Astrocyte of the spinal cord (primary cell): ENCODE data around the gene BAG1.
A peak's percentile ranks its signal among the peaks of the same experiment; 100 is the strongest.

Experiments
- DNase-seq: peaks from one replicate; pipeline ENCODE4 v3.0.0; 2011; ENCODE audit warnings: low read depth, low spot score
- H3K4me3 ChIP-seq: 2 replicates; pipeline ENCODE4 v1.5.1; 2011; ENCODE audit warnings: low read depth, mild to moderate bottlenecking, low read length, moderate library complexity
- CTCF ChIP-seq: IDR thresholded peaks from 2 replicates; pipeline ENCODE4 v1.5.1; 2012; ENCODE audit warnings: low read depth, mild to moderate bottlenecking, low read length, inconsistent platforms
- in situ Hi-C: cut with HindIII; loops from 2 replicates; pipeline ENCODE4 v1.10.0; 2017; ENCODE audit warnings: low sequenced_read_pairs

The BAG1 gene

GRCh38 chr9:33242609-33243134 lies 21.8 kb downstream of the BAG1 start:
- no peak overlapping the region for H3K4me3 ChIP-seq
- DNase-seq, result no peak
- TF ChIP-seq CTCF, result no peak
- in situ Hi-C loops, result loop anchor here (25.0 kb wide), 1 partner anchor 155 kb away; the partner anchor contains the start of gene SMU1

- DNase-seq, result no peak
- no peak for TF ChIP-seq CTCF
- in situ Hi-C loops, result loop anchor here (25.0 kb wide), 1 partner anchor 154 kb away; the partner anchor contains the start of gene SMU1
- no peak overlapping the region for H3K4me3 ChIP-seq
Observed at GRCh38 chr9:33241298-33241697, 23.2 kb downstream of the BAG1 start.

- no peak for DNase-seq
- no peak for TF ChIP-seq CTCF
- H3K4me3 ChIP-seq, result no peak within 1 kb of the TSS
- in situ Hi-C loops, result loop anchor here (25.0 kb wide), 1 partner anchor 153 kb away; the partner anchor contains the start of gene SMU1
Observed at GRCh38 chr9:33239921-33240320, 24.6 kb downstream of the BAG1 start, which contains the start of gene SPINK4. Gene SPINK4, plus strand, starts transcription at chr9:33240167. Its CDS starts 42 bp downstream, at chr9:33240209.

- no peak for TF ChIP-seq CTCF
- in situ Hi-C loops, result loop anchor here (25.0 kb wide), 1 partner anchor 149 kb away; the partner anchor contains the start of gene SMU1
- peak; percentile 32 for DNase-seq
- H3K4me3 ChIP-seq, result no peak overlapping the region
Observed at GRCh38 chr9:33236571-33236970, 27.9 kb downstream of the BAG1 start.

GRCh38 chr9:33234511-33235467 lies 29.7 kb downstream of the BAG1 start:
- in situ Hi-C loops, result loop anchor here (25.0 kb wide), 1 partner anchor 147 kb away; the partner anchor contains the start of gene SMU1
- DNase-seq, result no peak
- no peak overlapping the region for H3K4me3 ChIP-seq
- TF ChIP-seq CTCF, result no peak

GRCh38 chr9:33233626-33234342 lies 30.7 kb downstream of the BAG1 start:
- no peak overlapping the region for H3K4me3 ChIP-seq
- DNase-seq, result peak; percentile 92
- in situ Hi-C loops, result loop anchor here (25.0 kb wide), 1 partner anchor 146 kb away; the partner anchor contains the start of gene SMU1
- TF ChIP-seq CTCF, result no peak
